Activated naive CD4-positive, alpha-beta T cell treated with anti-CD3 and anti-CD28 coated beads, Interleukin-2, amount 50 U/mL, for 24 hours (primary cell): ENCODE results near the gene HS6ST1.
"Not testable (repeated sequence)": the region's sequence is repeated elsewhere in the genome, so short reads cannot be mapped to it uniquely, and the experiment has no call there.

ENCODE experiments used
- H3K27ac Mint-ChIP-seq: one replicate; pipeline ENCODE4 v1.8.0; 2021; ENCODE audit warnings: mild to moderate bottlenecking, mixed read lengths
- H3K27me3 Mint-ChIP-seq: one replicate; pipeline ENCODE4 v1.8.0; 2021; ENCODE audit warnings: mixed read lengths
- H3K36me3 Mint-ChIP-seq: one replicate; pipeline ENCODE4 v1.8.0; 2021; ENCODE audit warnings: mixed read lengths
- H3K4me1 Mint-ChIP-seq: one replicate; pipeline ENCODE4 v1.8.0; 2021; ENCODE audit warnings: mixed read lengths
- H3K4me3 Mint-ChIP-seq: one replicate; pipeline ENCODE4 v1.8.0; 2021; ENCODE audit warnings: mild to moderate bottlenecking, mixed read lengths
- H3K9me3 Mint-ChIP-seq: one replicate; pipeline ENCODE4 v1.8.0; 2021; ENCODE audit warnings: mixed read lengths

HS6ST1 gene

GRCh38 chr2:128267649-128268048 lies 51.0 kb downstream of the HS6ST1 start:
- H3K4me3 Mint-ChIP-seq, H3K9me3 Mint-ChIP-seq, H3K27ac Mint-ChIP-seq, H3K36me3 Mint-ChIP-seq, H3K27me3 Mint-ChIP-seq, H3K4me1 Mint-ChIP-seq: not testable (repeated sequence)

DNA sequence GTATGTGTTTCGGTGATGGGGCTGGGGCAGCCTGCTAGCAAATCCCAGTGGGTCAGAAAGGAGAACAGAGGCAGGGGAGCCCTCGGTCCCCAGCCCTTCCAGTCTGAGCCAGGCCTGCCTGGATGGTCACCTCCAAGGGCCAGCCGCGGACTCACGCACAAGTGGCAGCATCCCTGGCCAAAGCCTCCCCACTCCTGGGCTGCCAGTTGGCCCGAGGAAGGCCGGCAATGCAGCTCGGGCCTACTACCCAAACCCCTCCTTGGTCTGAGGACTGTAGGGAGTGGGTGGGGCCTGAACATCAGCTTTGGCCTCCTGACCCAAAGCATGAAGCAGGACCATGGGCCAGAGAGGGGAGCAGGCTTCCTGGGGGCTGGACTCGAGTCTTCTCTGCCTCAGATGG lies 51.5 kb downstream of the HS6ST1 start:
- H3K27ac Mint-ChIP-seq, H3K27me3 Mint-ChIP-seq, H3K9me3 Mint-ChIP-seq, H3K4me1 Mint-ChIP-seq, H3K4me3 Mint-ChIP-seq, H3K36me3 Mint-ChIP-seq: not testable (repeated sequence)

DNA sequence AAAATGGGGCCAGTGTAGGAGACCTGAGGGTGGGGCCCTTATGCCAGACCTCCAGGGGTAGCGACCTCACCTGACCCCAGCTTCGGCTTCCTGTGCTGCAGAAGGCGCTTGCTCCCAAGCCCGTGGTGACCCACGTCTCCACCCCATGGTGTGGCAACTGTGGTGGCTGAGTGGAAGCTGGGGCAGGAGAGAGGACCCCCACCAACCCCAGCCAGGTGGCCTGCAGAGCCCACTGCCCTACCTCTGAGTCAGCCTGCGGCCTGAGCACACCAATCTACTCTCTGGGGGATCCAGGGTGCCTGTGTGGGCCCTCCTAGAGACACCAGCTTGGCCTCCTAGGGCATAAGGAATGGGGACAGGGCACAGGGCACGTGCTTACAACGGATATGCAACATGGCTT lies 52.2 kb downstream of the HS6ST1 start:
- not testable (repeated sequence) for H3K9me3 Mint-ChIP-seq, H3K4me1 Mint-ChIP-seq, H3K36me3 Mint-ChIP-seq, H3K4me3 Mint-ChIP-seq, H3K27me3 Mint-ChIP-seq, H3K27ac Mint-ChIP-seq

- H3K27me3 Mint-ChIP-seq, H3K27ac Mint-ChIP-seq, H3K4me1 Mint-ChIP-seq, H3K9me3 Mint-ChIP-seq, H3K36me3 Mint-ChIP-seq, H3K4me3 Mint-ChIP-seq: not testable (repeated sequence)
Observed at GRCh38 chr2:128265608-128265993, 53.1 kb downstream of the HS6ST1 start.

DNA sequence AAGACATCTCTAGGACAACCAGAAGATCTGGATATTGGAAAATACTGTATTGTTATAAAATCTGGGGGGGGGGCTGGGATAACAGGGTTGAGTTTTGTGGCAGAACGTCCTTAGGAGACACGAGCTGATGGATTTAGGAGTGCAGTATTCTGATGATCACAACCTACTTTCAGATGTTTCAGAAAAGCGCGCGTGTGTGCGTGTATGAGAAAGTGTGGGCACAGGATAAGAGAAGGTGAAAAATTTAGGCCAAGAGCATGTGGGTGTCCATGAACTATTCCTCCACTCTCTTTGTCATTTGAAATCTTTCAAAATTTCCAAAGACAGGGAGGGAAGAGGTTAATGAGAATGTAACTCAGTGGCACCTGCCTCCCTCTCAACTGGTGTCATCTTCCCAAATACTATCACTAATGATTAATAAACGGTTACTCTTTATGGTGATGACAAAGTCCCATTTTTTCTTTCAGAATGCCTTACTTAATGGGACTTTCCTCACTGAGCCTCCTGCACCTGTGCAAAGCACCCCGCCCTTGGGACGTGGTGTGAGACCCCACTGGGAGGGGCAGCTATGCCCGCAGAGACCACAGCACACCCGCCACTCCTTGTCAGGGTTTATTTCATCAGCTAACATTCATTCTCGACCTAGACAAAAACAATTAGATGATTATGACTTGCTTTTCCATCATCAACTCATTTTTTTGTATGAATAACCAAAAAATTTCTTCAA lies 53.6 kb downstream of the HS6ST1 start:
- H3K36me3 Mint-ChIP-seq: no peaks in the 10 kb centered on the region
- H3K4me3 Mint-ChIP-seq: no peak overlapping the region
- no peaks in the 10 kb centered on the region for H3K27me3 Mint-ChIP-seq
- no peaks in the 10 kb centered on the region for H3K4me1 Mint-ChIP-seq
- H3K9me3 Mint-ChIP-seq: no peaks in the 10 kb centered on the region
- no peak overlapping the region for H3K27ac Mint-ChIP-seq

- Mint-ChIP-seq H3K9me3 (no peaks in the 10 kb centered on the region), H3K27ac (no peak overlapping the region), H3K4me1 (no peaks in the 10 kb centered on the region), H3K27me3 (no peaks in the 10 kb centered on the region), H3K36me3 (no peaks in the 10 kb centered on the region), H3K4me3 (no peak overlapping the region)
Observed at GRCh38 chr2:128263902-128264331, 54.8 kb downstream of the HS6ST1 start.

DNA sequence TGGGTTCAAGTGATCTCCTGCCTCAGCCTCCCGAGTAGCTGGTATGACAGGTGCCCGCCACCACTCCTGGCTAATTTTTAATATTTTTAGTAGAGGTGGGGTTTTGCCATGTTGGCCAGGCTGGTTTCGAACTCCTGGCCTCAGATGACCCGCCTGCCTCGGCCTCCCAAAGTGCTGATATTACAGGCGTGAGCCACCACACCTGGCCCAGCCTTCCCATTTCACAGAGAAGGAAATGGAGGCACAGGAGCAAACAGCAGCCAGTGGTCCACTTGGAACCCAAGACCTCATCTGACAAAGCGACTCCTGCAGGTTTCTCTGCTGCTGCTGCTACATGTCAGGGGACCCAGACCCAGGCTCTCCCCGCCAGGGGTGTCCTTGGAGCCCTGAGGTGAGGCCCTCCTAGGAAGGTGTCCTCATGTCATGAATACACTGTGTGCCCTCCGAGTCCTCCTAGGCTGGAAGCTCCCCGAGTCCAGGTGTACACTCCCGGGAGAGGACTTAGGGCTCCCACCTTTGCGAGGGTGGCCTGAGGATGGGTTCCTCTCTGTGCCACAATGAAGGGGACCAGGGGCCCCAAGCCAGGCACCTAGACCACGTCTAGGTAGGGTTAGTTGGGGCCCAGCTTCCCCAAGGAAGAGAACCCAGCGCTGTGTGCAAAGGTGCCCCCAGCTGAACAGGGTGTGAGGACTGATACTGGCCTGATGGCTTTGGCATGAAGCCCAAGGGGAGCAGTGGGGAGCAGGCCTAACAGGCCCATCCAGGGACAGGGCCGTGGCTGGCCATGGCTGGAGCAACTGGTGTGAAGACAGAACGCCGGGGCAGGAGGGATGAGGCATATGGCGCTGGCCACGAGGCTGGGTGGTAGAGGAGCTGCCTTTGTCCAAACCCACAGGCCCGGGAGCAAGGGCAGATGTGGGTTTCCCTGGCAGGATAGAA lies 56.1 kb downstream of the HS6ST1 start:
- H3K27ac Mint-ChIP-seq: no peak overlapping the region
- H3K4me1 Mint-ChIP-seq: no peaks in the 10 kb centered on the region
- no peaks in the 10 kb centered on the region for H3K27me3 Mint-ChIP-seq
- H3K4me3 Mint-ChIP-seq: no peak overlapping the region
- H3K36me3 Mint-ChIP-seq: no peaks in the 10 kb centered on the region
- H3K9me3 Mint-ChIP-seq: no peaks in the 10 kb centered on the region

DNA sequence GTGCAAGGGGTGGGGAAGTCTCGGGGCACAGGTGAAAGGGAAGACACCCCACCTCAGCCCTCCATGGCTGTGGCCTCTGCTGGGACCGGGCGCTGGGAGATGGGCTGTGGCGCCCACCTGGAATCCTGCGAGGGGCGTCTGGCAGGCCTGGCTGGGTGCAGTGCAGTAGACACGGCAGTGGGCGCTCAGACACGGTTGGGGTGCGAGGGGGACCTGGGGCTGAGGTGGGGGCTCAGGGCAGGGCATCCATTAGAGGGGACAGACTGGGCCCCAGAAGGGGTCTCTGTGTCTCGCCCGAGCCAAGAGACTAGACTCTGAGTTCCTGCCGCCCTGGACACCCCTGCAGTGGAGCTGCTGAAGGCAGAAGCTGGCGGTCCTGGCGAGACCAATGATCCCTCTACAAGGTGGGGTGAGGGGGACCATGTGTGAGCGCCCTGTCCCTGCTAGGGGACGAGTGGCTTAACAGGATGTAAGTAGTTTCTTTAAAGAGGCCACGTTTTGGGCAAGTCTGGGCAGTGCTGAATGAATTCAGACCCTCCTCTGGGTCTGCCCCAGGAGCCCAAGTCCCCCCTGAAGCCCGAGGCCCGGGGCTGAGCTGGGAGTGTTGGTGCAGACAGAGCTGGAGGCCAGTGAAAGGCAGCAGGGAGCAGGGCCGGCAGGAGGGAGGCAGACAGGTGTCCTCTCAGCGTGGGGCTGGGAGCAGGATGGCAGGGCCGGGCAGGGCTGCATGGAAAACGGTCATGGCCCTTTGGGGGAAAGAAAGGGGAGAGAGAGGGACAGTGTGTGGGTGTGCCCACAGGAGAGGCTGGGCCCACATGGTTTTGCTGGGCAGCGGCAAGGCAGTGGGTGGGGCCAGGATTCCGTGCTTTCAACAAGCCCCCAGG lies 57.2 kb downstream of the HS6ST1 start:
- Mint-ChIP-seq H3K4me1 (no peaks in the 10 kb centered on the region), H3K27ac (no peak overlapping the region), H3K4me3 (no peak overlapping the region), H3K36me3 (no peaks in the 10 kb centered on the region), H3K27me3 (no peaks in the 10 kb centered on the region), H3K9me3 (no peaks in the 10 kb centered on the region)

- Mint-ChIP-seq H3K27me3 (no peaks in the 10 kb centered on the region), H3K4me3 (no peak overlapping the region), H3K27ac (no peak overlapping the region), H3K36me3 (no peaks in the 10 kb centered on the region), H3K4me1 (no peaks in the 10 kb centered on the region), H3K9me3 (no peaks in the 10 kb centered on the region)
Observed at GRCh38 chr2:128260239-128261138, 58.2 kb downstream of the HS6ST1 start.

DNA sequence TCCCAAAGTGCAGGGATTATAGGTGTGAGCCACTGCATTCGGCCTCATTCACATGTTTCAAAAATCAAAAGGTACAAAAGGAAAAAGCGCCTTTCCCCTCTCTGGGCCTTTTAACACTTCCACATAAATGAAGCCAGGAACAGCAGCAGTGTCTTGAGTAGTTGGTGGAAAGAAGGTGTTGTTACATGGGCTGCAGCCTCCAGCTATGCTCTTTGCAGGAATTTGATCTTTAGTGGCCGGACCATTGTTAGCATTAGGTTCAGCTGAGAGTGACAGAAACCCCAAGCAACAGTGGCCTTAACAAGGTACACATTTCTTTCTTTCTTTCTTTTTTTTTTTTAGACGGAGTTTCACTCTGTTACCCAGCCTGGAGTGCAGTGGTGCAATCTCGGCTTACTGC lies 59.1 kb downstream of the HS6ST1 start:
- H3K4me3 Mint-ChIP-seq: no peak overlapping the region

GRCh38 chr2:128258218-128258617 lies 60.5 kb downstream of the HS6ST1 start:
- no peaks in the 10 kb centered on the region for H3K36me3 Mint-ChIP-seq
- H3K4me1 Mint-ChIP-seq: no peaks in the 10 kb centered on the region
- H3K27ac Mint-ChIP-seq: no peak overlapping the region
- peaks cover 1% of the 10 kb centered on the region for H3K27me3 Mint-ChIP-seq
- H3K4me3 Mint-ChIP-seq: no peak overlapping the region
- H3K9me3 Mint-ChIP-seq: no peaks in the 10 kb centered on the region

More for the DNA sequence above, 59.1 kb downstream of the HS6ST1 start:
- Mint-ChIP-seq H3K36me3 (no peaks in the 10 kb centered on the region), H3K27me3 (no peaks in the 10 kb centered on the region), H3K4me1 (no peaks in the 10 kb centered on the region), H3K27ac (no peak overlapping the region), H3K9me3 (no peaks in the 10 kb centered on the region)

GRCh38 chr2:128252501-128252900 lies 66.2 kb downstream of the HS6ST1 start:
- no peaks in the 10 kb centered on the region for H3K36me3 Mint-ChIP-seq
- H3K27me3 Mint-ChIP-seq: peaks cover 1% of the 10 kb centered on the region
- no peaks in the 10 kb centered on the region for H3K9me3 Mint-ChIP-seq
- no peak overlapping the region for H3K27ac Mint-ChIP-seq
- H3K4me3 Mint-ChIP-seq: no peak overlapping the region
- H3K4me1 Mint-ChIP-seq: no peaks in the 10 kb centered on the region

DNA sequence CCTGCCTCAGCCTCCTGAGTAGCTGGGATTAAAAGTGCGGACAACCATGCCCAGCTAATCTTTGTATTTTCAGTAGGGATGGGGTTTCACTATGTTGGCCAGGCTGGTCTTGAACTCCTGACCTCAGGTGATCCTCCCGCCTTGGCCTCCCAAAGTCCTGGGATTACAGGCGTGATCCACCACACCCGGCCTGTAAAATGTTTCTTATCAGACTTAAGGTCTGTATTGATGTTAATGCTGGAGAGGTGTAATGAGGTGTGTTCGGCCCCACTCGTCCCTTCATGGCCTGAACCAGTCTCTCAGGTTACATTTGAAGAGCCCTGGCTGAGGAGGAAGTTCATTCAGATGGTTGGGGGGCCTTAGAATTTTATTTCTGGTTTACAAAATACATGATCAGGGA lies 66.6 kb downstream of the HS6ST1 start:
- not testable (repeated sequence) for H3K9me3 Mint-ChIP-seq, H3K27ac Mint-ChIP-seq, H3K27me3 Mint-ChIP-seq, H3K36me3 Mint-ChIP-seq, H3K4me1 Mint-ChIP-seq, H3K4me3 Mint-ChIP-seq

- peaks cover 14% of the 10 kb centered on the region for H3K4me1 Mint-ChIP-seq
- no peaks in the 10 kb centered on the region for H3K9me3 Mint-ChIP-seq
- H3K4me3 Mint-ChIP-seq: no peak overlapping the region
- peaks cover 1% of the 10 kb centered on the region for H3K27me3 Mint-ChIP-seq
- no peak overlapping the region for H3K27ac Mint-ChIP-seq
- H3K36me3 Mint-ChIP-seq: no peaks in the 10 kb centered on the region
Observed at GRCh38 chr2:128250229-128251025, 68.2 kb downstream of the HS6ST1 start.
